HepG2 (cell line): Measurements from ENCODE around the gene ST13. TPM values are rescaled to one million over a fixed set of nuclear protein-coding genes. Genes with fewer than 3 reads are reported as not detected.

Experiments
- ATAC-seq: fragments of 200-7000 bp; cut with Tn5 transposase; 3 replicates; pipeline ENCODE4 v1.9.1; 2020; ENCODE audit warnings: mild to moderate bottlenecking, moderate library complexity
- BruUV-seq: library from RNA; stranded (reverse); fragments of 400-500 nt; replicated peaks from 2 replicates; lab custom pipeline; 2021; lab: Mats Ljungman, UMichigan
- CTCF ChIA-PET: fragments of 300-600 bp; formaldehyde crosslinking; extraction: SDS; loops from one replicate; lab custom pipeline; 2021; ENCODE audit warnings: low total read pairs, inconsistent platforms, low intra/inter-chr PET ratio; lab: Yijun Ruan, JAX
- POLR2A ChIA-PET: fragments of 350-600 bp; sonication (Branson Sonifier 250); formaldehyde crosslinking; loops from one replicate; lab custom pipeline; 2020; ENCODE audit warnings: antibody characterized with exemption, inconsistent platforms; lab: Yijun Ruan, JAX
- DNase-seq: peaks from one replicate; pipeline ENCODE4 v3.0.0-alpha.2; 2015; ENCODE audit warnings: low spot score
- FAIRE-seq: peaks from 3 replicates; lab custom pipeline; 2011; peaks lifted over from hg19 to GRCh38; lab: Jason Lieb, UNC
- H2AFZ ChIP-seq: one replicate; pipeline ENCODE4 v1.6.1; 2011; ENCODE audit warnings: low read length, inconsistent platforms
- H3K27ac ChIP-seq: fragments of 300-600 bp; 3 replicates; pipeline ENCODE4 v1.8.0; 2011; ENCODE audit warnings: mixed run types, mild to moderate bottlenecking, mixed read lengths, low read length, inconsistent platforms; ENCODE audit not compliant: insufficient read depth; ENCODE audit errors: extremely low read length
- H3K27me3 ChIP-seq, 2 experiments: fragments of 200-600 bp in 1 of 2; 2 replicates in 1 of 2; 3 replicates in 1 of 2; pipeline versions ENCODE4 v1.6.0 to v1.8.0; 2011; ENCODE audit warnings: low read length in 2 of 2, mild to moderate bottlenecking in 2 of 2, moderate library complexity in 2 of 2, inconsistent platforms in 1 of 2; ENCODE audit not compliant: insufficient read depth in 2 of 2, control insufficient read depth in 1 of 2
- H3K36me3 ChIP-seq, 2 experiments: fragments of 200-600 bp in 1 of 2; replicated peaks in 1 of 2; 2 replicates in 1 of 2; 3 replicates in 1 of 2; pipeline versions ENCODE4 v1.5.1 to v1.8.0; 2011; ENCODE audit warnings: low read length in 2 of 2, inconsistent platforms in 1 of 2; ENCODE audit not compliant: insufficient read depth in 2 of 2, control insufficient read depth in 1 of 2
- H3K4me1 ChIP-seq: 2 replicates; pipeline ENCODE4 v1.5.1; 2012; ENCODE audit warnings: low read length, inconsistent platforms; ENCODE audit not compliant: insufficient read depth
- H3K4me2 ChIP-seq: 2 replicates; pipeline ENCODE4 v1.6.0; 2011; ENCODE audit warnings: low read depth, low read length, inconsistent platforms
- H3K4me3 ChIP-seq, 3 experiments: fragments of 200-600 bp in 1 of 3; sonication (generic), shearing (Covaris generic) in 1 of 3; replicated peaks in 1 of 3; 2 replicates each; pipeline ENCODE4 v1.5.1; 2011 to 2016; ENCODE audit warnings: low read length in 3 of 3, inconsistent platforms in 2 of 3, low read depth in 2 of 3, mild to moderate bottlenecking in 2 of 3, control low read depth in 1 of 3, mixed read lengths in 1 of 3; ENCODE audit not compliant: insufficient read depth in 1 of 3
- H3K79me2 ChIP-seq: one replicate; pipeline ENCODE4 v1.6.1; 2011; ENCODE audit warnings: low read length, inconsistent platforms; ENCODE audit not compliant: insufficient read depth
- H3K9ac ChIP-seq: 2 replicates; pipeline ENCODE4 v1.6.0; 2011; ENCODE audit warnings: mild to moderate bottlenecking, low read depth, low read length, inconsistent platforms; ENCODE audit not compliant: insufficient read depth
- H3K9me3 ChIP-seq: 2 replicates; pipeline ENCODE4 v1.5.1; 2012; ENCODE audit warnings: mild to moderate bottlenecking, low read length
- H4K20me1 ChIP-seq: 2 replicates; pipeline ENCODE4 v1.6.0; 2011; ENCODE audit warnings: inconsistent platforms, mild to moderate bottlenecking, low read length, moderate library complexity; ENCODE audit not compliant: insufficient read depth
- ATAD3A ChIP-seq: sonication (generic); formaldehyde crosslinking; IDR thresholded peaks from 2 replicates; pipeline ENCODE4 v1.4.0; 2020; ENCODE audit warnings: missing genetic modification reagents
- ETV6 ChIP-seq: sonication (generic); formaldehyde crosslinking; conservative IDR thresholded peaks from 2 replicates; pipeline ENCODE4 v1.4.0; 2020; ENCODE audit warnings: missing genetic modification reagents
- KLF6 ChIP-seq: IDR thresholded peaks from 2 replicates; pipeline ENCODE4 v1.8.0; 2016; ENCODE audit warnings: missing biosample characterization, missing genetic modification reagents
- RFXAP ChIP-seq: sonication (generic); formaldehyde crosslinking; IDR thresholded peaks from 2 replicates; pipeline ENCODE4 v1.4.0; 2020; ENCODE audit warnings: missing genetic modification reagents, borderline replicate concordance
- THRA ChIP-seq: sonication (generic); formaldehyde crosslinking; IDR thresholded peaks from 2 replicates; pipeline ENCODE4 v1.4.0; 2020; ENCODE audit warnings: missing genetic modification reagents, borderline replicate concordance
- TP53 ChIP-seq: sonication (generic); formaldehyde crosslinking; conservative IDR thresholded peaks from 2 replicates; pipeline ENCODE4 v1.4.0; 2020; ENCODE audit warnings: missing genetic modification reagents
- ZNF768 ChIP-seq: sonication (generic); formaldehyde crosslinking; IDR thresholded peaks from 2 replicates; pipeline ENCODE4 v1.4.0; 2020; ENCODE audit warnings: missing genetic modification reagents
- WGBS: methylation state at CpG from one replicate; pipeline ENCODE4 v1.1.6; 2017; ENCODE audit warnings: low lambda C conversion rate; 5-methylcytosine and 5-hydroxymethylcytosine counted together
- in situ Hi-C: cut with HindIII; loops from 2 replicates; pipeline ENCODE4 v1.10.0; 2017; ENCODE audit warnings: low pct_unique_long_range_greater_than_20kb; ENCODE audit not compliant: extremely low pct_ligation_motif_present
- intact Hi-C: fragments of 100-400 bp; cut with micrococcal nuclease; formaldehyde crosslinking; loops from one replicate; pipeline ENCODE4 v1.10.0; 2022; ENCODE audit not compliant: unreplicated experiment
- polyA plus RNA-seq, 8 experiments: library from polyadenylated mRNA; depleted of rRNA in 3 of 8; stranded (reverse) in 7 of 8; unstranded in 1 of 8; fragments of >200 nt; fragmentation: Illumina TruSeq in 4 of 8; extraction: Trizol in 4 of 8; gene quantifications; 2 replicates each; pipeline versions ENCODE4 v1.2.1 to v1.2.3, GENCODE V29; 2011 to 2016; ENCODE audit warnings: low read depth in 4 of 8, missing spikeins in 1 of 8, mixed read lengths in 1 of 8; ENCODE audit not compliant: insufficient read depth in 1 of 8
- total RNA-seq, 5 experiments: library from RNA; depleted of rRNA; stranded (reverse); fragments of >200 nt; fragmentation: Illumina TruSeq; extraction: Trizol; gene quantifications; 2 replicates each; pipeline ENCODE4 v1.2.3, GENCODE V29; 2016; ENCODE audit warnings: low read depth in 1 of 5
- TF ChIP-seq, protein P1 (sequence below): sonication (generic); formaldehyde crosslinking; IDR thresholded peaks from 2 replicates; pipeline ENCODE4 v1.9.0; 2021; ENCODE audit warnings: missing genetic modification reagents, mild to moderate bottlenecking, borderline replicate concordance
- TF ChIP-seq, protein P2 (sequence below): sonication (generic); formaldehyde crosslinking; IDR thresholded peaks from 2 replicates; pipeline ENCODE4 v1.5.1; 2020; ENCODE audit warnings: missing genetic modification reagents, mild to moderate bottlenecking, borderline replicate concordance

ST13 gene
- total and polyA plus RNA-seq, 2 of the 13 experiments (the other 11 are each of a cell fraction or from before 2014, with no cell fraction given) = 110 to 274 TPM

- TF ChIP-seq ATAD3A (no peak), ETV6 (no peak), ZNF768 (CRISPR knock-in tag) (no peak), THRA (CRISPR knock-in tag) (no peak)
- TF ChIP-seq, protein P1, sequence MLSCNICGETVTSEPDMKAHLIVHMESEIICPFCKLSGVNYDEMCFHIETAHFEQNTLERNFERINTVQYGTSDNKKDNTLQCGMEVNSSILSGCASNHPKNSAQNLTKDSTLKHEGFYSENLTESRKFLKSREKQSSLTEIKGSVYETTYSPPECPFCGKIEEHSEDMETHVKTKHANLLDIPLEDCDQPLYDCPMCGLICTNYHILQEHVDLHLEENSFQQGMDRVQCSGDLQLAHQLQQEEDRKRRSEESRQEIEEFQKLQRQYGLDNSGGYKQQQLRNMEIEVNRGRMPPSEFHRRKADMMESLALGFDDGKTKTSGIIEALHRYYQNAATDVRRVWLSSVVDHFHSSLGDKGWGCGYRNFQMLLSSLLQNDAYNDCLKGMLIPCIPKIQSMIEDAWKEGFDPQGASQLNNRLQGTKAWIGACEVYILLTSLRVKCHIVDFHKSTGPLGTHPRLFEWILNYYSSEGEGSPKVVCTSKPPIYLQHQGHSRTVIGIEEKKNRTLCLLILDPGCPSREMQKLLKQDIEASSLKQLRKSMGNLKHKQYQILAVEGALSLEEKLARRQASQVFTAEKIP = no peak
- TF ChIP-seq, protein P2, sequence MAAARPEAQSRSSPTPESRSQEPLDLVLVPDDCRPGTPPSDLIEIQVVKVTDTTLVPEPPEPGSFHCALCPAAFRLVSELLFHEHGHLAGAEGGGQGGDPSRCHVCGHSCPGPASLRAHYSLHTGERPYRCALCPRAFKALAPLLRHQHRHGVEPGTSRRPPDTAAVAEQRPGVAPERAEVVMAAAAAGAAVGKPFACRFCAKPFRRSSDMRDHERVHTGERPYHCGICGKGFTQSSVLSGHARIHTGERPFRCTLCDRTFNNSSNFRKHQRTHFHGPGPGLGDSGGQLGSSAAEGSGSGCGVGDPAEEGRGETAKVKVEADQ (CRISPR knock-in tag) = no peak
Observed at GRCh38 chr22:40844951-40845350, 11.5 kb downstream of the ST13 start (continued).

- FAIRE-seq = no peak
- Histone ChIP-seq H3K4me2 (no peak overlapping the region), H3K9me3 (no peaks in the 10 kb centered on the region), H3K36me3 (peaks cover 8 to 83% of the 10 kb centered on the region in 2 experiments), H3K27me3 (no peaks in the 10 kb centered on the region), H3K4me1 (peaks cover 8% of the 10 kb centered on the region), H3K79me2 (peaks cover 13% of the 10 kb centered on the region), H2AFZ (no peak overlapping the region), H3K9ac (no peak overlapping the region), H3K4me3 (no peak overlapping the region), H3K27ac (no peak overlapping the region), H4K20me1 (no peaks in the 10 kb centered on the region)
- in situ Hi-C loops = no loop called here
- BruUV-seq = no TSS peak
- ChIA-PET POLR2A (no interaction called here), CTCF (no interaction called here)
- intact Hi-C loops = no loop called here
- 98% methylated on average over 3 of the region's 3 CpGs for WGBS
- no peak for DNase-seq
- TF ChIP-seq TP53 (CRISPR knock-in tag) (no peak), KLF6 (no peak), RFXAP (CRISPR knock-in tag) (no peak)
- no peak for ATAC-seq
Observed at GRCh38 chr22:40838486-40838885, 18.0 kb downstream of the ST13 start.
